ENCODE results near the gene XPNPEP1. TPM values are rescaled to one million over a fixed set of nuclear protein-coding genes. Genes with fewer than 3 reads are reported as not detected.

The XPNPEP1 gene
- polyA plus RNA-seq, 4 donors, result 76.6 to 138 (median 112) TPM

DNA sequence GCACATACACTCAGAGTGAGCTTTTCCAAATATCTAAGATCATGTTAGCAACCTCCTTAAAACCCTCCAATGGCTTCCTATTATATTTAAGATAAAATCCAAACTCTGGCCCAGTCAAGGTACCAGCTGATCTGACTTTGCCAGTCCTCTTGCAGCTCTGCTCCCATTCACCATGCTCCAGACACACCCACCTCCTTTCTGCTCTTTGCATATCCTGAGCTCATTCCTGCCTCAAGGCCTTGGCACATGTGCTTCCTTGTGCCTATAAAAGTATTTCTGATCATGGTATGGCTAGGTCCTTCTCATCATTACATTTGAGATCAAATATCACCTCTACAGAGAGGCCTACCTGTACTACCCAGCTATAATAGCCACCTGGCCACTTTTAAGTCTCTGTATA, 27.5 kb downstream of the XPNPEP1 start:
- Histone ChIP-seq H3K27me3 (ENCODE audit: control insufficient read depth in 3 of 3, insufficient read depth in 3 of 3, low read length in 3 of 3) (no peaks in the 10 kb centered on the region), H3K27ac (ENCODE audit: low read depth in 1 of 3, low read length in 2 of 3) (peak overlapping the region in 1 of 3 donors; percentile 12), H3K9me3 (ENCODE audit: control insufficient read depth in 2 of 2, insufficient read depth in 1 of 2, low read depth in 1 of 2, low read length in 1 of 2) (no peaks in the 10 kb centered on the region), H3K36me3 (ENCODE audit: control insufficient read depth in 3 of 3, insufficient read depth in 2 of 3, low read depth in 1 of 3, low read length in 3 of 3) (peaks cover 0 to 53% (median 12%) of the 10 kb centered on the region in 3 donors), H3K4me1 (ENCODE audit: control insufficient read depth in 3 of 3, insufficient read depth in 2 of 3, low read depth in 1 of 3, low read length in 2 of 3) (peaks cover 13 to 49% (median 30%) of the 10 kb centered on the region in 3 donors), H3K4me3 (ENCODE audit: low read depth in 1 of 3, low read length in 3 of 3) (no peak overlapping the region)
- FAIRE-seq, result no peak
- peak in 1 of 2 donors; percentile 38 for DNase-seq

DNA sequence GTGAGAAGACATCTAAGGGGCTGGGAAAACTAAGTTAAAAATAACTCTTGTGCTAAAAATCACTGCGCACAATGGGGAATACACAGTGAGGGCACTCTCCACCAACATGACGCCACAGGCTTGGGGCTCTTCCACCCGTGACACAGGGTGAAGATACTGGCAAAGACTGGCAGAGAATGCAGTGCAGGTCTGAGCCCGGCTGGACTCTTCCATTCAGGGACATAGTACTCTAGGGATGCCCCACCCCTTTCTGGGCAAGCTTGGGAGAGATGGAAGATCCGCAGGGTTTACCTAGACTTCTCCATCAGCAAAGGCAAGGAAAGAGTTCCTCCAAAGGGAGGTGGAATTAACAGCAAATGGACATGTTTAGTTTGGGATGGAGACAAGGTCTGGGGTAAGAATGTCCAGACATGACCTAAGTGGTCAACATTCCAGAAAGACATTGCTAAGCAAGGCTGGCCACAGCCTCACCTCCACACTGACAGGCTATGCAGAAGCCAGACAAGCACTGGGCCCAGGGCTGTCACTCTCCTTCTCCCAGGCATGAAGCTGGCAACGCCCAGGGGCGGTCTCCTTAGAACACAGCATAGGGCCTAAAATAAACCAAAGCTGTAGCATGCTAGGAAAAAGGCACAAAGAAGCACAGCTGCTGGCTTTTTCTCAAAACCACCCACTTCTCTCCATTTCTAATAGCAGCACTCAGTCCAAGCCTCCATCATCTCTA, 28.1 kb downstream of the XPNPEP1 start:
- WGBS, 3 donors, result 62 to 74% (median 66%) methylated on average over 7 of the region's 7 CpGs
- DNase-seq, result peak; percentile 38 to 57
- H3K36me3 ChIP-seq (ENCODE audit: control insufficient read depth in 3 of 3, insufficient read depth in 2 of 3, low read depth in 1 of 3, low read length in 3 of 3), result peaks cover 0 to 53% (median 12%) of the 10 kb centered on the region in 3 donors
- no peaks in the 10 kb centered on the region for H3K27me3 ChIP-seq (ENCODE audit: control insufficient read depth in 3 of 3, insufficient read depth in 3 of 3, low read length in 3 of 3)
- H3K4me1 ChIP-seq (ENCODE audit: control insufficient read depth in 3 of 3, insufficient read depth in 2 of 3, low read depth in 1 of 3, low read length in 2 of 3), result peaks cover 12 to 53% (median 27%) of the 10 kb centered on the region in 3 donors
- FAIRE-seq, result no peak
- H3K27ac ChIP-seq (ENCODE audit: low read depth in 1 of 3, low read length in 2 of 3), result peak overlapping the region in 2 of 3 donors; percentile 12 to 15
- H3K9me3 ChIP-seq (ENCODE audit: control insufficient read depth in 2 of 2, insufficient read depth in 1 of 2, low read depth in 1 of 2, low read length in 1 of 2), result no peaks in the 10 kb centered on the region
- H3K4me3 ChIP-seq (ENCODE audit: low read depth in 1 of 3, low read length in 3 of 3), result no peak overlapping the region

GRCh38 chr10:109894516-109894915, 28.8 kb downstream of the XPNPEP1 start:
- H3K27me3 ChIP-seq (ENCODE audit: control insufficient read depth in 3 of 3, insufficient read depth in 3 of 3, low read length in 3 of 3), result no peaks in the 10 kb centered on the region
- H3K9me3 ChIP-seq (ENCODE audit: control insufficient read depth in 2 of 2, insufficient read depth in 1 of 2, low read depth in 1 of 2, low read length in 1 of 2), result no peaks in the 10 kb centered on the region
- no peak for DNase-seq
- H3K27ac ChIP-seq (ENCODE audit: low read depth in 1 of 3, low read length in 2 of 3), result peak overlapping the region in 1 of 3 donors; percentile 52
- peaks cover 0 to 54% (median 15%) of the 10 kb centered on the region in 3 donors for H3K36me3 ChIP-seq (ENCODE audit: control insufficient read depth in 3 of 3, insufficient read depth in 2 of 3, low read depth in 1 of 3, low read length in 3 of 3)
- no peak for FAIRE-seq
- H3K4me1 ChIP-seq (ENCODE audit: control insufficient read depth in 3 of 3, insufficient read depth in 2 of 3, low read depth in 1 of 3, low read length in 2 of 3), result peaks cover 6 to 56% (median 24%) of the 10 kb centered on the region in 3 donors
- H3K4me3 ChIP-seq (ENCODE audit: low read depth in 1 of 3, low read length in 3 of 3), result no peak overlapping the region
- WGBS, 3 donors, result 52 to 63% (median 52%) methylated on average over 5 of the region's 5 CpGs

- no peaks in the 10 kb centered on the region for H3K27me3 ChIP-seq (ENCODE audit: control insufficient read depth in 3 of 3, insufficient read depth in 3 of 3, low read length in 3 of 3)
- H3K9me3 ChIP-seq (ENCODE audit: control insufficient read depth in 2 of 2, insufficient read depth in 1 of 2, low read depth in 1 of 2, low read length in 1 of 2), result no peaks in the 10 kb centered on the region
- DNase-seq, result no peak
- 95 to 98% (median 95%) methylated on average over 4 of the region's 4 CpGs for WGBS, 3 donors
- H3K27ac ChIP-seq (ENCODE audit: low read depth in 1 of 3, low read length in 2 of 3), result peak overlapping the region in 1 of 3 donors; percentile 59
- peaks cover 0 to 58% (median 15%) of the 10 kb centered on the region in 3 donors for H3K36me3 ChIP-seq (ENCODE audit: control insufficient read depth in 3 of 3, insufficient read depth in 2 of 3, low read depth in 1 of 3, low read length in 3 of 3)
- no peak overlapping the region for H3K4me3 ChIP-seq (ENCODE audit: low read depth in 1 of 3, low read length in 3 of 3)
- peaks cover 5 to 48% (median 16%) of the 10 kb centered on the region in 3 donors for H3K4me1 ChIP-seq (ENCODE audit: control insufficient read depth in 3 of 3, insufficient read depth in 2 of 3, low read depth in 1 of 3, low read length in 2 of 3)
- no peak for FAIRE-seq
Measured at GRCh38 chr10:109893386-109893785, 29.9 kb downstream of the XPNPEP1 start.

GRCh38 chr10:109892931-109893330, 30.4 kb downstream of the XPNPEP1 start:
- Histone ChIP-seq H3K36me3 (ENCODE audit: control insufficient read depth in 3 of 3, insufficient read depth in 2 of 3, low read depth in 1 of 3, low read length in 3 of 3) (peaks cover 3 to 59% (median 17%) of the 10 kb centered on the region in 3 donors), H3K4me1 (ENCODE audit: control insufficient read depth in 3 of 3, insufficient read depth in 2 of 3, low read depth in 1 of 3, low read length in 2 of 3) (peaks cover 3 to 44% (median 14%) of the 10 kb centered on the region in 3 donors), H3K27me3 (ENCODE audit: control insufficient read depth in 3 of 3, insufficient read depth in 3 of 3, low read length in 3 of 3) (no peaks in the 10 kb centered on the region), H3K4me3 (ENCODE audit: low read depth in 1 of 3, low read length in 3 of 3) (no peak overlapping the region), H3K9me3 (ENCODE audit: control insufficient read depth in 2 of 2, insufficient read depth in 1 of 2, low read depth in 1 of 2, low read length in 1 of 2) (no peaks in the 10 kb centered on the region), H3K27ac (ENCODE audit: low read depth in 1 of 3, low read length in 2 of 3) (peak overlapping the region; percentile 17 to 59 (median 26))
- FAIRE-seq (no peak), DNase-seq (peak; percentile 51 to 67)
- 42 to 69% (median 63%) methylated on average over 9 of the region's 9 CpGs for WGBS, 3 donors

DNA sequence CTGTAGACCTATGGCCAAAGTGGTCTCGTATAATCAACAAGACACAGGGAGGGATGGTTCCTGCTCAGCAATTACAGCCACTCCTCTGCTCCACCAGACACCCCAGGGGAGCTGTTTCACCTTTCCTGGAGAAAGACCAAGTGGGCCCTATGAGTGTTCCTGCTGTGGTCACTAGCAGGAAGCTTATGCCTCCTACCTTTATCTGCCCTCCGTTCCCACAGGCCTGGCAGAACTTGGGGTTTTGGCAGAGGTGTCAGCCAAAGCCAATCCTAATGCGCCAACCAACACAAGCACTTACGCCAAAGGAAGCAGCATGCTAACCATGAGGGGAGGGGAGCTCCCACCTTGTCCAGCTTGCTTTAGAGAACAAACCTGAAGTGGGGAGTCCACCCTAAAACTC, 31.2 kb downstream of the XPNPEP1 start:
- Histone ChIP-seq H3K27me3 (ENCODE audit: control insufficient read depth in 3 of 3, insufficient read depth in 3 of 3, low read length in 3 of 3) (no peaks in the 10 kb centered on the region), H3K36me3 (ENCODE audit: control insufficient read depth in 3 of 3, insufficient read depth in 2 of 3, low read depth in 1 of 3, low read length in 3 of 3) (peaks cover 9 to 62% (median 19%) of the 10 kb centered on the region in 3 donors), H3K9me3 (ENCODE audit: control insufficient read depth in 2 of 2, insufficient read depth in 1 of 2, low read depth in 1 of 2, low read length in 1 of 2) (no peaks in the 10 kb centered on the region), H3K27ac (ENCODE audit: low read depth in 1 of 3, low read length in 2 of 3) (peak overlapping the region in 2 of 3 donors; percentile 59 to 61), H3K4me1 (ENCODE audit: control insufficient read depth in 3 of 3, insufficient read depth in 2 of 3, low read depth in 1 of 3, low read length in 2 of 3) (peaks cover 3 to 44% (median 14%) of the 10 kb centered on the region in 3 donors), H3K4me3 (ENCODE audit: low read depth in 1 of 3, low read length in 3 of 3) (no peak overlapping the region)
- WGBS, 3 donors, result 52 to 69% (median 65%) methylated on average over 4 of the region's 4 CpGs
- DNase-seq, result no peak
- no peak for FAIRE-seq

DNA sequence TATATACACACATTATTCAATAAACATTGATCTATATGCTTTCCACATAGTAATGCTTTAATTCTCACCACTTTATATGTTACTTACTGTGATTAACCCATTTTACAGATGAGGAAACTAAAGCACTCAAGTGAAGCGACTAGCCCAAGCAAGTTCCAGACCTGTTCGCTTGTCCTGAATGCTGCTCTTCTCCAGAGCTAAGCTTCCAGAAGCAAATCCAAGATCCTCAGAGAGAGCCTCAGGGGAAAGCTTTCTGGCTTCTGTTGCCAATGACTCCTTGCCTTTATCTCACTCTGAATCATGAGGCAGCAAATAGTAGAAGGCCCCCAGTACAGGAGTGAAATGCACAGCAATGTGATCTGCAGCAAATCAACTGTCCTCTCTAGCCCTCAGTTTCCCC, 32.2 kb downstream of the XPNPEP1 start:
- 96 to 97% (median 96%) methylated on average over 2 of the region's 2 CpGs for WGBS, 3 donors
- H3K4me3 ChIP-seq (ENCODE audit: low read depth in 1 of 3, low read length in 3 of 3), result no peak overlapping the region
- H3K4me1 ChIP-seq (ENCODE audit: control insufficient read depth in 3 of 3, insufficient read depth in 2 of 3, low read depth in 1 of 3, low read length in 2 of 3), result peaks cover 3 to 44% (median 14%) of the 10 kb centered on the region in 3 donors
- FAIRE-seq, result no peak
- H3K27me3 ChIP-seq (ENCODE audit: control insufficient read depth in 3 of 3, insufficient read depth in 3 of 3, low read length in 3 of 3), result no peaks in the 10 kb centered on the region
- DNase-seq, result no peak
- peaks cover 9 to 69% (median 24%) of the 10 kb centered on the region in 3 donors for H3K36me3 ChIP-seq (ENCODE audit: control insufficient read depth in 3 of 3, insufficient read depth in 2 of 3, low read depth in 1 of 3, low read length in 3 of 3)
- peak overlapping the region in 1 of 3 donors; percentile 6 for H3K27ac ChIP-seq (ENCODE audit: low read depth in 1 of 3, low read length in 2 of 3)
- H3K9me3 ChIP-seq (ENCODE audit: control insufficient read depth in 2 of 2, insufficient read depth in 1 of 2, low read depth in 1 of 2, low read length in 1 of 2), result no peaks in the 10 kb centered on the region

DNA sequence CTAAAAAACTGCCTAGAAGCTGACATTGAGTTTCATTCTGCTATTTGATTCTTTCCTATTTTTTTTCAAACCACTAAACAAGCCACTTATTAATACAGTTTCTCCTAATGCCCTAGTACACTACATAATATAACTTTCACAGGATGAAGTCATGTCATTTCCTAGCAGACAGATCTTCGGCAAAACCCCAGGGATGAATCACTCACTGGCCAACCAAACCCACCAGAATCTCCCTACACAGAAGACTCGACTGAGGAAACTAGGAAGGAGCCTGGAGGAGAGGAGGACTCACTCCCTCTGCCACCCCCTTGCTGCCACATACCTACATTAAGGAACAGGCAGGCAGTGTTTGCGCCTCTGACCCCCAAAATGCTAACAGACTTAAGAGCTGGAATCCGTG, 33.4 kb downstream of the XPNPEP1 start:
- 70 to 75% (median 71%) methylated on average over 4 of the region's 4 CpGs for WGBS, 3 donors
- DNase-seq (no peak), FAIRE-seq (no peak)
- H3K27me3 ChIP-seq (ENCODE audit: control insufficient read depth in 3 of 3, insufficient read depth in 3 of 3, low read length in 3 of 3), result no peaks in the 10 kb centered on the region
- H3K9me3 ChIP-seq (ENCODE audit: control insufficient read depth in 2 of 2, insufficient read depth in 1 of 2, low read depth in 1 of 2, low read length in 1 of 2), result no peaks in the 10 kb centered on the region
- H3K4me1 ChIP-seq (ENCODE audit: control insufficient read depth in 3 of 3, insufficient read depth in 2 of 3, low read depth in 1 of 3, low read length in 2 of 3), result peaks cover 3 to 40% (median 10%) of the 10 kb centered on the region in 3 donors
- H3K36me3 ChIP-seq (ENCODE audit: control insufficient read depth in 3 of 3, insufficient read depth in 2 of 3, low read depth in 1 of 3, low read length in 3 of 3), result peaks cover 9 to 66% (median 28%) of the 10 kb centered on the region in 3 donors
- H3K4me3 ChIP-seq (ENCODE audit: low read depth in 1 of 3, low read length in 3 of 3), result no peak overlapping the region
- H3K27ac ChIP-seq (ENCODE audit: low read depth in 1 of 3, low read length in 2 of 3), result peak overlapping the region in 1 of 3 donors; percentile 55
